ENCODE measurements around the gene UNC5A.
"Not testable (repeated sequence)": the region's sequence is repeated elsewhere in the genome, so short reads cannot be mapped to it uniquely, and the experiment has no call there.

UNC5A gene

GRCh38 chr5:176863765-176864098 lies 53.4 kb downstream of the UNC5A start:
- no peak for DNase-seq (ENCODE audit: low read depth)

DNA sequence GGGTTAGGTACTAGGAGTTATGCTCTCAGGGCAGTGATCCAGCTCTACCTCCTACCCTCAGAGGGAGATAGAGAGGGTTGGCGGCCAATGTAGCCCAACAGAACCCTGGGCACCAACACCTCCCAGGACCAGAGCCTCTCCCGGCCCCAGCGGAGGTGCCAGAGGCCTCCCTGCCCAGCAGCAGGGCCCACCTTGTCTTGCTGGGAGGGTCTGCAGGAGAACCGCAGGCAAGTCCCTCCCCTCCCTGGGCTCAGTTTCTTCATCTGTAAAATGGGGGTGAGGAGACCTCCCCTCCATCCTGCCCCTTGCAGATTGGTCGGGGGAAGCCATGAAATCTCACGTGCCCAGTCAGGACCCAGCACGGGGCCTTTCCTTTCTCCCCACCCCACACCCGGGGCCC lies 54.4 kb downstream of the UNC5A start:
- no peak for DNase-seq (ENCODE audit: low read depth)

DNA sequence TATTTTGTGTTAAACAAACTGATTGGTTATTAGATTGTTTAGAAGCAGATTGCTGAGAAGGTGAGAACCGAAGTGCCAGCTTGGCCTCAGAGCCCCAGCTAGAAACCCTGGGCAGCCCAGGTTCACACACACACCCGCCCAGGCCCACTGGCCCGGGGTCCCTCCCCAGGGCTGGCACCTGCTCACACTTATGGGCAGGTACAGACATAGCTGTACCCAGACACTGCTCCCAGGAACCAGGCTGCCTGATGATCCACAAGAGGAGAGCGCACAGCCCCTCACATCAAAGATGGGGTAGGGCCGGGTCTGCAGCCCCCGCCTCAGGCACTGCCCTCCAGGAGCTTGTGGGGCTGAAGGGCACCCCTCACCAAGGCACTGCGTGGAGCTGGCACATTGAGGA lies 55.6 kb downstream of the UNC5A start:
- DNase-seq (ENCODE audit: low read depth): no peak

- no peak for DNase-seq (ENCODE audit: low read depth)
Observed at GRCh38 chr5:176866707-176867310, 56.5 kb downstream of the UNC5A start.

GRCh38 chr5:176868126-176868525 lies 57.8 kb downstream of the UNC5A start:
- DNase-seq (ENCODE audit: low read depth): no peak

GRCh38 chr5:176868731-176869130 lies 58.4 kb downstream of the UNC5A start:
- no peak for DNase-seq (ENCODE audit: low read depth)

DNA sequence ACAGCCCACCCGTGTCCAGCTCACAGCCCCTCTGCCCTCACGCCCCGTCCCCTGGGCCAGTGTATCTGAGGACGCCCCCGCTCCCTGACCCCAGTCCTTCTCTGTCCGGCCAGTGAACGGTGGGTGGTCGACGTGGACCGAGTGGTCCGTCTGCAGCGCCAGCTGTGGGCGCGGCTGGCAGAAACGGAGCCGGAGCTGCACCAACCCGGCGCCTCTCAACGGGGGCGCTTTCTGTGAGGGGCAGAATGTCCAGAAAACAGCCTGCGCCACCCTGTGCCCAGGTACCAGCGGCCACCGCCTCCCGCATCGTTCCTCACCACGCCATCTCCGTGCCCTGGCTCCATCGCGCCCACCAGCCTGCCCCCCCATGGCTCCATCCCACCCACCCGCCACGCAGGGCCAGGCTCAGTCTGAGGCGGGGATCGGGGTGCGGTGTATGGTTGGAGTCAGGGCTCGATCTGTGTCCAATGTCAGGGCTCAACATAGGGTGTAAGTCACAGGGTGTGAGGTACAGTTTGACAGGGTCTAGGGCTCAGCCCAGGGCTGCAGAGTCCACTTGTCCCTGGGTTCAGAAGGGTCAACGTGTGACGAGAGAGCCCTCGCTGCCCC lies 59.2 kb downstream of the UNC5A start:
- DNase-seq (ENCODE audit: low read depth): no peak

DNA sequence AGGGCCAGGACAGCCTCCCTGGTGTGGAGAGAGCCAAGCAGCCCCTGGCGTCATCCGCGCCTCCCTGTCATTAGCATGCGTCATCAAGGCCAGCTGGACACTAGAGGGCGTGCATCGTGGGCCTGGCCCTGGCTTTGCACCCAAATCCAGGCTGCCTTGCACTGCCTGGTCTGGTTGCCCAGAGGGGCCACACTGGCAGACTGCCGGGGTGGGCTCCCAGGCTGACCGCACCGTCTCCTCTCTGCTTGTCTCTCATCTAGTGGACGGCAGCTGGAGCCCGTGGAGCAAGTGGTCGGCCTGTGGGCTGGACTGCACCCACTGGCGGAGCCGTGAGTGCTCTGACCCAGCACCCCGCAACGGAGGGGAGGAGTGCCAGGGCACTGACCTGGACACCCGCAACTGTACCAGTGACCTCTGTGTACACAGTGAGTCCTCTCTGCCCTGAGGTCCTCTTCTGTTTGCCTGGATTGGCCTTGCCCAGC lies 59.8 kb downstream of the UNC5A start:
- DNase-seq (ENCODE audit: low read depth): no peak

GRCh38 chr5:176870644-176871043 lies 60.3 kb downstream of the UNC5A start:
- not testable (repeated sequence) for DNase-seq (ENCODE audit: low read depth)

DNA sequence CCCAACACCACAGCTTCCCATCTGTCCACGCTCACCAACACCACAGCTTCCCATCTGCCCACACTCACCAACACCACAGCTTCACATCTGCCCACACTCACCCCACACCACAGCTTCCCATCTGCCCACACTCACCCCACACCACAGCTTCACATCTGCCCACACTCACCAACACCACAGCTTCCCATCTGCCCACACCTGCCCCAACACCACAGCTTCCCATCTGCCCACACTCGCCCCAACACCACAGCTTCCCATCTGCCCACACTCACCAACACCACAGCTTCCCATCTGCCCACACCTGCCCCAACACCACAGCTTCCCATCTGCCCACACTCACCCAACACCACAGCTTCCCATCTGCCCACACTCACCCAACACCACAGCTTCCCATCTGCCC lies 62.2 kb downstream of the UNC5A start:
- not testable (repeated sequence) for DNase-seq (ENCODE audit: low read depth)

DNA sequence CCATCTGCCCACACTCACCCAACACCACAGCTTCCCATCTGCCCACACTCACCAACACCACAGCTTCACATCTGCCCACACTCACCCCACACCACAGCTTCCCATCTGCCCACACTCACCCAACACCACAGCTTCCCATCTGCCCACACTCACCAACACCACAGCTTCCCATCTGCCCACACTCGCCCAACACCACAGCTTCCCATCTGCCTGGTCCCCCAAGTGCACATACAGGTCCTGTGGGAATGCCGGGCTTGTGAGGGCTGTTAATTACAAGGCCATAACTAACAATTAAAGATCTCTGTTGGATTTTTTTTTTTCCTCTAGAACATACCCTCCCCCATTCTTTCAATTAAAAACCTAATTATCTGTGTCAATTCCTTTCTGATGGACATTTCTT lies 62.7 kb downstream of the UNC5A start:
- not testable (repeated sequence) for DNase-seq (ENCODE audit: low read depth)

GRCh38 chr5:176873541-176874172 lies 63.3 kb downstream of the UNC5A start:
- no peak for DNase-seq (ENCODE audit: low read depth)

- no peak for DNase-seq (ENCODE audit: low read depth)
Observed at GRCh38 chr5:176874198-176874780, 63.9 kb downstream of the UNC5A start.

- DNase-seq (ENCODE audit: low read depth): no peak
Observed at GRCh38 chr5:176875014-176875550, 64.7 kb downstream of the UNC5A start.

- no peak for DNase-seq (ENCODE audit: low read depth)
Observed at GRCh38 chr5:176875783-176876505, 65.6 kb downstream of the UNC5A start.

GRCh38 chr5:176876506-176877431 lies 66.4 kb downstream of the UNC5A start:
- DNase-seq (ENCODE audit: low read depth): no peak

- DNase-seq (ENCODE audit: low read depth): no peak
Observed at GRCh38 chr5:176877793-176878331, 67.5 kb downstream of the UNC5A start.

GRCh38 chr5:176878463-176878862 lies 68.1 kb downstream of the UNC5A start:
- no peak for DNase-seq (ENCODE audit: low read depth)

DNA sequence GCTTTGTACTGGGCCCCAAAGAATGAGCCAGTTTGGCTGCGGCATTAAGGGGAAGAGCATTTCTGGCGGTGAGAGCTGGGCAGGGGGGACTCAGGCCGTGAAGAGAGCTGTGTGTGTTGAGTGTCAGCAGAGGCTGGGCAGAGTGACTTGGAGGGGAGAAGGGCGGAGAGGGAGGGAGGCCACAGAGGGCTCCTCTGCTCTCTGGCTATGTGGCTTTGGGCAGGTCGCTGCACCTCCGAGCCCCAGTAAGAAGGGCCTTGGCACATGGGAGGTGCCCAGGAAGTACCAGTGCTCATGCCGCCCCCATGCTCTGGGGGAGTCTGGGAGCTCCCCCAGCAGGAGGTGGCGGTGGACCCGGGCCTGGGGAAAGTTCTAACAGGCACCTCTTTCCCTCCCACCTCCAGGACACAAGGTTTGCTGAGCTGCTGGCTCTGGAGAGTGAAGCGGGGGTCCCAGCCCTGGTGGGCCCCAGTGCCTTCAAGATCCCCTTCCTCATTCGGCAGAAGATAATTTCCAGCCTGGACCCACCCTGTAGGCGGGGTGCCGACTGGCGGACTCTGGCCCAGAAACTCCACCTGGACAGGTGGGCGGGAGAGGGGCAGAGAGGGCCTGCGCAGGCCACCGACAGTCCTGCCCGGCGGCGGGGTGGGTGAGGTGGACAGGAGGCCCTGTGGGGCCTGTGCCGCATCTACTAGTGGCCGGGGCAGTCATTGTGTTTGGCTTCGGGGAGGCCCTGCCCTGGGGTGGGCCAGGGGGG lies 68.7 kb downstream of the UNC5A start:
- no peak for DNase-seq (ENCODE audit: low read depth)
